Thymus (tissue), 11 donors: ENCODE measurements around the gene SEC31A. TPM values are rescaled to one million over a fixed set of nuclear protein-coding genes. Genes with fewer than 3 reads are reported as not detected.

Source experiments
- DNase-seq, 9 donors: peaks; one replicate each; pipeline ENCODE4 v3.0.0-alpha.2; 2013; ENCODE audit warnings: low spot score in 9 of 9, low read depth in 6 of 9, missing footprints in 1 of 9
- H3K27ac ChIP-seq, 2 donors: one replicate each; pipeline ENCODE4 v1.5.1; 2013; ENCODE audit warnings: control low read depth in 1 of 2, low read depth in 1 of 2, low read length in 1 of 2, mild to moderate bottlenecking in 1 of 2, moderate library complexity in 1 of 2
- H3K27me3 ChIP-seq, 2 donors: one replicate each; pipeline ENCODE4 v1.5.1; 2013; ENCODE audit warnings: low read length in 1 of 2; ENCODE audit not compliant: control insufficient read depth in 2 of 2, insufficient read depth in 1 of 2
- H3K36me3 ChIP-seq, 2 donors: one replicate each; pipeline ENCODE4 v1.5.1; 2013; ENCODE audit warnings: low read length in 1 of 2, mild to moderate bottlenecking in 1 of 2, moderate library complexity in 1 of 2; ENCODE audit not compliant: control insufficient read depth in 2 of 2, insufficient read depth in 2 of 2
- H3K4me1 ChIP-seq, 2 donors: one replicate each; pipeline ENCODE4 v1.5.1; 2013; ENCODE audit warnings: low read length in 2 of 2; ENCODE audit not compliant: control insufficient read depth in 2 of 2, insufficient read depth in 2 of 2
- H3K4me3 ChIP-seq, 2 donors: one replicate each; pipeline ENCODE4 v1.5.1; 2013; ENCODE audit warnings: low read length in 2 of 2, control low read depth in 1 of 2, mild to moderate bottlenecking in 1 of 2
- H3K9me3 ChIP-seq, 2 donors: one replicate each; pipeline ENCODE4 v1.5.1; 2013; ENCODE audit warnings: low read length in 1 of 2, mild to moderate bottlenecking in 1 of 2; ENCODE audit not compliant: control insufficient read depth in 2 of 2, insufficient read depth in 1 of 2
- WGBS: extraction: QIAGEN DNeasy Blood & Tissue Kit; methylation state at CpG from one replicate; pipeline ENCODE4 v1.1.7; 2013; 5-methylcytosine and 5-hydroxymethylcytosine counted together
- polyA plus RNA-seq: library from polyadenylated mRNA; stranded (reverse); fragments of 200-250 nt; gene quantifications from one replicate; pipeline ENCODE4 v1.2.3, GENCODE V29; 2013
- total RNA-seq: library from RNA; stranded (reverse); fragments of 120-200 nt; gene quantifications from one replicate; pipeline ENCODE4 v1.2.4, GENCODE V29; 2013
- donor health status: healthy.

The SEC31A gene
- total and polyA plus RNA-seq, 2 donors = 54.5 to 116 TPM

DNA sequence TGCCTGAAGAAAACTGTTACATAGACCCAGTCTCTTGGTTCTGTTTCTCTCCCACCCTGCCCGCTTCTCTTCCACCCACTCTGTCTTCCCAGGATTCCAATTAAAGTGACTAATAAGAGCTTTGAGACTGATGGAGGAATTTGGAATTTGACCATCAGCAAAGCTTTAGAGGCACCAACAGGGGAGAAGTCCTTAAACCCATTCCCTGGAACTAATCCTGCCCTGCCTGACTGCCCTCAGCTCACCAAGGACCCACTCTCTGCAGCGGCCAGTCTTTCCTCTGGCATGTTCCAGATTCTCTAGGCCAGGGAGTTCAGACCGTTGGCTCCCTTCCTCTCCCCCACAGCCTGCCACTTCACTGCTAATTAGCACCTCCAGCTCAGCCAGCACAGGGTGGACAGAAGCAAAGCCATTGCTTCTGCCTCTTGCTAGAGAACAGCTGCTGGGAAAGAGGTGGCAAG, 116.2 kb downstream of the SEC31A start:
- Histone ChIP-seq H3K9me3 (no peaks in the 10 kb centered on the region), H3K4me1 (no peaks in the 10 kb centered on the region), H3K36me3 (no peaks in the 10 kb centered on the region), H3K27ac (no peak overlapping the region), H3K4me3 (no peak overlapping the region), H3K27me3 (no peaks in the 10 kb centered on the region)
- 63% methylated on average over 3 of the region's 3 CpGs for WGBS
- DNase-seq = no peak

DNA sequence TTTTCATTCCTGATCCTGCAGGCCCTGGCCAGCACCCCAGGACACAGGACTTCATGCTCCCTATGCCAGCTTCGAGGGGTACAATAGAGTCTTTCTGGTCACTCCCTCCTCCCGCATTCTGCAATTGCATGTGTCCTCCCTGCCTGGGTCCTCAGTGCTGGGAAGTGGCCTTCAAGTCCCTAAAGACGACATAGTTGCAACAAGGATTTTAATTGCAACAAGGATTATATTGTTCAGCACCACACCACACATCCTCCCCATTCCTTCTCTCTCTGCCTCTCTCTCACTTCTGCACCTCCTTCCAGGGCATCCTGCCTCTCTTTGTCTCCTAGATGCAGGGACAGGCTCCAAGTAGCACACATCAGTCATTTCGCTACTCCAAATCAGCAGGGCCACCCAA, 117.9 kb downstream of the SEC31A start:
- Histone ChIP-seq H3K9me3 (no peaks in the 10 kb centered on the region), H3K27me3 (no peaks in the 10 kb centered on the region), H3K36me3 (no peaks in the 10 kb centered on the region), H3K4me1 (no peaks in the 10 kb centered on the region), H3K27ac (no peak overlapping the region), H3K4me3 (no peak overlapping the region)
- no peak for DNase-seq
- 84% methylated on average over 4 of the region's 4 CpGs for WGBS

DNA sequence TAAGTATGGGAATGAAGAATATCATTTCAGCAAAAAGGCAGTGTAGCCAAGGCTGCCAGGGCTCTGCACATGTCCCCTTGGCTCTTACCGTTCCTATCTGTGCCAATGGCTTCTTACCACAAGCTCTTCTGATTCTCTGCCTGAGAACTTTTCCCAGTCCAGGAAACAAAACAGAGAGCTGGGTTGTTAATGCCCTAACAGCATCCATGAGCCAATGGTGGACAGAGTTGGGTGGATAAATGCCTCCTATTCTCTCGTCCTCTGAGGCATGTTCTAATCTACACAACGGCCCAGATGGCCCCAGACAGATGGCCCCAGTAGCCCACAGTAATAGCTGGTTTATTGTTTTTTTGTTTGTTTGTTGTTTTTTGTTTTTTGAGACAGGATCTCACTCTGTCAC, 120.3 kb downstream of the SEC31A start:
- Histone ChIP-seq H3K4me3 (no peak overlapping the region), H3K9me3 (peaks cover 0 to 2% of the 10 kb centered on the region in 2 donors), H3K27me3 (no peaks in the 10 kb centered on the region), H3K4me1 (no peaks in the 10 kb centered on the region), H3K27ac (no peak overlapping the region), H3K36me3 (no peaks in the 10 kb centered on the region)
- 94% methylated on average over 3 of the region's 3 CpGs for WGBS
- DNase-seq = no peak

Other genes starting within 250 kb of the SEC31A start
- 6.5 TPM for gene SCD5, start 92.4 kb downstream of the SEC31A start, total RNA-seq
- gene SCD5, start 92.4 kb downstream of the SEC31A start, polyA plus RNA-seq = 20.1 TPM
- 7.2 TPM for gene THAP9, start 9.6 kb upstream of the SEC31A start, total RNA-seq
- 6.0 TPM for gene THAP9, start 9.6 kb upstream of the SEC31A start, polyA plus RNA-seq
- 17.4 TPM for gene LIN54, start 119.7 kb upstream of the SEC31A start, total RNA-seq
- gene LIN54, start 119.7 kb upstream of the SEC31A start, polyA plus RNA-seq = 5.6 TPM
- 61.4 TPM for gene COPS4, start 144.0 kb upstream of the SEC31A start, total RNA-seq
- gene COPS4, start 144.0 kb upstream of the SEC31A start, polyA plus RNA-seq = 43.6 TPM
- gene PLAC8, start 223.6 kb upstream of the SEC31A start, total RNA-seq = 79.8 TPM
- 48.9 TPM for gene PLAC8, start 223.6 kb upstream of the SEC31A start, polyA plus RNA-seq